Measurements from ENCODE around the gene MAN1A1.

DNA sequence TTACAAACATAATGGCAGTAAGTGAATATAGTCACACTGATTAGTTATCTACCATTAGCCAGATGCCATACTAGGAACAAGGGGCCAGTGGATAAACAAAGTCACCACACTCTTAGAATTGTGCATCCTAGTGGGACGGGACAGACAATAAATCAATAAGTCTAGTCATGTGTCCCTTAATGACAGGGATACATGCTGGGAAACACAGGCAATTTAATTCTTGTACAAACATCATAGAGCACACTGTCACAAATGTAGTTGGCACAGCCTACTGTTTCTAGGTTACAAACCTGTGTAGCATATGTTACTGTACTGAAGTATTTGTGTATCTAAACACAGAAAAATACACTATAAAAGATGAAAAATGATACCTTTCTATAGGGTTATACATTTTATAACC is 148.1 kb downstream of the MAN1A1 start:
- TF ChIP-seq POLR2AphosphoS5 (IDR thresholded peaks at IDR 0.05; ENCODE audit: borderline replicate concordance, low read depth, low read length): no peak
- TF ChIP-seq EZH2 (IDR thresholded peaks at IDR 0.05): no peak
- no peak for TF ChIP-seq FOXP2 (optimal IDR thresholded peaks at IDR 0.05; ENCODE audit: control extremely low read depth, extremely low read length, insufficient read depth)

Measured in SK-N-MC (cell line).